Dermis microvascular lymphatic vessel endothelial cell (primary cell): ENCODE results near the gene KRT73. TPM values are rescaled to one million over a fixed set of nuclear protein-coding genes. Genes with fewer than 3 reads are reported as not detected.

Experiments
- DNase-seq, 2 donors: peaks; one replicate each; pipeline versions ENCODE4 v3.0.0 to v3.0.0-alpha.2; 2010; ENCODE audit warnings: low read depth in 2 of 2
- total RNA-seq: library from RNA; depleted of rRNA; stranded (reverse); fragments of >200 nt; gene quantifications from 2 replicates; pipeline ENCODE4 v1.2.1, GENCODE V29; 2014

KRT73 gene
- total RNA-seq, 1 donor from 2014 or later = not detected

GRCh38 chr12:52573743-52574142 lies 44.6 kb downstream of the KRT73 start, which contains the start of gene KRT74:
Gene KRT74 (minus strand): TSS chr12:52573843. CDS start chr12:52573777, 66 bp downstream.
- DNase-seq = no peak

GRCh38 chr12:52573306-52573705 lies 45.1 kb downstream of the KRT73 start:
- DNase-seq = no peak

GRCh38 chr12:52570511-52570910 lies 47.8 kb downstream of the KRT73 start:
- no peak for DNase-seq

- no peak for DNase-seq
These were observed 50.2 kb downstream of the KRT73 start for GRCh38 chr12:52568111-52568510.

GRCh38 chr12:52566847-52567291 lies 51.5 kb downstream of the KRT73 start:
- DNase-seq = no peak

- DNase-seq = no peak
These were observed 53.8 kb downstream of the KRT73 start for GRCh38 chr12:52564582-52564981.

- peak in 1 of 2 donors; percentile 7 for DNase-seq
These were observed 56.4 kb downstream of the KRT73 start for GRCh38 chr12:52561880-52562449.

GRCh38 chr12:52559979-52560378 lies 58.4 kb downstream of the KRT73 start:
- DNase-seq = no peak

- DNase-seq = no peak
These were observed 59.4 kb downstream of the KRT73 start for GRCh38 chr12:52558781-52559445.

Other genes with a start within 250 kb of the KRT73 start
- not detected in 2 replicates for gene KRT84, start 232.9 kb downstream of the KRT73 start, total RNA-seq
- gene KRT82, start 212.2 kb downstream of the KRT73 start, total RNA-seq = not detected in 2 replicates
- not detected in 2 replicates for gene KRT75, start 184.2 kb downstream of the KRT73 start, total RNA-seq
- not detected in 2 replicates for gene KRT6B, start 166.4 kb downstream of the KRT73 start, total RNA-seq
- not detected in 2 replicates for gene KRT6C, start 144.8 kb downstream of the KRT73 start, total RNA-seq
- gene KRT6A, start 125.3 kb downstream of the KRT73 start, total RNA-seq = 0.13 TPM in 1 of 2 replicates, not detected in the other
- under 0.01 and 0.13 TPM in 2 replicates for gene KRT5, start 98.2 kb downstream of the KRT73 start, total RNA-seq
- gene KRT71, start 65.4 kb downstream of the KRT73 start, total RNA-seq = not detected in 2 replicates
- not detected in 2 replicates for gene KRT74, start 44.7 kb downstream of the KRT73 start, total RNA-seq
- gene KRT72, start 17.1 kb downstream of the KRT73 start, total RNA-seq = not detected in 2 replicates
- gene KRT2, start 33.7 kb upstream of the KRT73 start, total RNA-seq = not detected in 2 replicates
- not detected in 2 replicates for gene KRT1, start 61.8 kb upstream of the KRT73 start, total RNA-seq
- not detected in 2 replicates for gene KRT77, start 85.0 kb upstream of the KRT73 start, total RNA-seq
- not detected in 2 replicates for gene KRT76, start 158.8 kb upstream of the KRT73 start, total RNA-seq
- gene KRT3, start 177.6 kb upstream of the KRT73 start, total RNA-seq = not detected in 2 replicates
- not detected in 2 replicates for gene KRT4, start 195.6 kb upstream of the KRT73 start, total RNA-seq
- gene KRT79, start 215.8 kb upstream of the KRT73 start, total RNA-seq = not detected in 2 replicates
- gene KRT78, start 230.4 kb upstream of the KRT73 start, total RNA-seq = not detected in 2 replicates